K562 (cell line): ENCODE results near the gene NEMP2. TPM values are rescaled to one million over a fixed set of nuclear protein-coding genes. Genes with fewer than 3 reads are reported as not detected.

Experiments used
- ATAC-seq: fragments of 200-7000 bp; cut with Tn5 transposase; 3 replicates; pipeline ENCODE4 v1.9.1; 2020; ENCODE audit warnings: moderate library complexity
- BruUV-seq: library from RNA; stranded (reverse); fragments of 400-500 nt; replicated peaks from 2 replicates; lab custom pipeline; 2021; lab: Mats Ljungman, UMichigan
- CTCF ChIA-PET: fragments of 300-600 bp; formaldehyde crosslinking; extraction: SDS; loops from one replicate; lab custom pipeline; 2021; ENCODE audit warnings: low intra/inter-chr PET ratio; lab: Yijun Ruan, JAX
- POLR2A ChIA-PET: fragments of 300-600, 350-650 bp; sonication (Branson Sonifier 250); formaldehyde crosslinking; extraction: SDS; loops from one replicate; lab custom pipeline; 2021; ENCODE audit warnings: antibody characterized with exemption, inconsistent platforms; lab: Yijun Ruan, JAX
- DNase-seq, 4 experiments: peaks; one replicate each; pipeline versions ENCODE4 v3.0.0 to v3.0.0-alpha.2; 2011 to 2018; ENCODE audit warnings: low spot score in 3 of 4, mixed read lengths in 3 of 4; ENCODE audit errors: extremely low read depth in 1 of 4
- FAIRE-seq: peaks from 2 replicates; lab custom pipeline; 2011; peaks lifted over from hg19 to GRCh38; lab: Jason Lieb, UNC
- H2AFZ ChIP-seq: 2 replicates; pipeline ENCODE4 v1.6.0; 2011; ENCODE audit warnings: low read depth, low read length, control low read depth, inconsistent platforms
- H3K27ac ChIP-seq: fragments of 200-600 bp; 3 replicates; pipeline ENCODE4 v1.8.0; 2011; ENCODE audit warnings: low read depth, mild to moderate bottlenecking, control low read depth, inconsistent platforms, low read length, moderate library complexity, mixed read lengths; ENCODE audit errors: extremely low read depth
- H3K27me3 ChIP-seq, 2 experiments: fragments of 300-600 bp in 1 of 2; 2 replicates in 1 of 2; 3 replicates in 1 of 2; pipeline versions ENCODE4 v1.6.0 to v1.8.0; 2011; ENCODE audit warnings: inconsistent platforms in 2 of 2, low read length in 2 of 2, mild to moderate bottlenecking in 1 of 2, mixed read lengths in 1 of 2, moderate library complexity in 1 of 2; ENCODE audit not compliant: control insufficient read depth in 2 of 2, insufficient read depth in 2 of 2
- H3K36me3 ChIP-seq: fragments of 300-600 bp; 3 replicates; pipeline ENCODE4 v1.8.0; 2011; ENCODE audit warnings: mild to moderate bottlenecking, low read length, inconsistent platforms; ENCODE audit not compliant: control insufficient read depth, insufficient read depth
- H3K4me1 ChIP-seq, 2 experiments: fragments of 200-600 bp in 1 of 2; replicated peaks in 1 of 2; 2 replicates in 1 of 2; 3 replicates in 1 of 2; pipeline versions ENCODE4 v1.5.1 to v1.8.0; 2011; ENCODE audit warnings: inconsistent platforms in 2 of 2, low read length in 2 of 2, mild to moderate bottlenecking in 1 of 2, mixed read lengths in 1 of 2, moderate library complexity in 1 of 2; ENCODE audit not compliant: control insufficient read depth in 2 of 2, insufficient read depth in 2 of 2
- H3K4me2 ChIP-seq: 2 replicates; pipeline ENCODE4 v1.6.1; 2011; ENCODE audit warnings: low read length, control low read depth, inconsistent platforms, mixed read lengths; ENCODE audit not compliant: insufficient read depth
- H3K4me3 ChIP-seq: fragments of 200-600 bp; sonication (generic), shearing (Covaris generic); 2 replicates; pipeline ENCODE4 v1.5.1; 2016; ENCODE audit warnings: control low read depth, inconsistent platforms
- H3K79me2 ChIP-seq: fragments of 200-600 bp; 3 replicates; pipeline ENCODE4 v1.8.0; 2011; ENCODE audit warnings: low read length, inconsistent platforms; ENCODE audit not compliant: control insufficient read depth, insufficient read depth
- H3K9ac ChIP-seq, 2 experiments: 2 replicates each; pipeline versions ENCODE4 v1.6.0 to v1.6.1; 2011; ENCODE audit warnings: low read depth in 2 of 2, low read length in 2 of 2, control low read depth in 1 of 2, inconsistent platforms in 1 of 2, mild to moderate bottlenecking in 1 of 2, mixed read lengths in 1 of 2; ENCODE audit not compliant: insufficient read depth in 1 of 2
- H3K9me1 ChIP-seq: one replicate; pipeline ENCODE4 v1.6.0; 2011; ENCODE audit warnings: inconsistent platforms, mild to moderate bottlenecking, low read length, moderate library complexity; ENCODE audit not compliant: control insufficient read depth, insufficient read depth
- H3K9me3 ChIP-seq: replicated peaks from 2 replicates; pipeline ENCODE4 v1.5.1; 2011; ENCODE audit warnings: low read depth, low read length, inconsistent platforms; ENCODE audit not compliant: control insufficient read depth, insufficient read depth
- H4K20me1 ChIP-seq: replicated peaks from 2 replicates; pipeline ENCODE4 v1.6.1; 2011; ENCODE audit warnings: low read length, inconsistent platforms, mixed read lengths; ENCODE audit not compliant: control insufficient read depth, insufficient read depth
- NR2C1 ChIP-seq, 2 experiments: fragments of 450-650 bp; IDR thresholded peaks; 2 replicates each; pipeline ENCODE4 v1.6.1; 2017; ENCODE audit warnings: mild to moderate bottlenecking in 2 of 2, antibody characterized with exemption in 1 of 2, inconsistent platforms in 1 of 2, missing compliant biosample characterization in 1 of 2, missing genetic modification characterization in 1 of 2
- TCF15 ChIP-seq: fragments of 250-450 bp; sonication (Bioruptor Pico); IDR thresholded peaks from 2 replicates; pipeline ENCODE4 v1.8.0; 2022; ENCODE audit warnings: moderate library complexity, mild to moderate bottlenecking, inconsistent platforms
- WGBS: fragments of 100-300 bp; shearing (Covaris generic); methylation state at CpG from one replicate; pipeline ENCODE4 v1.1.6; 2016; ENCODE audit warnings: low coverage, mixed read lengths; ENCODE audit not compliant: insufficient coverage; ENCODE audit errors: missing lambda C conversion rate; 5-methylcytosine and 5-hydroxymethylcytosine counted together
- in situ Hi-C: fragments of 300-500 bp; cut with MboI; formaldehyde crosslinking; loops from 4 replicates; pipeline ENCODE4 v1.15.0; 2018; ENCODE audit warnings: inconsistent platforms, mixed read lengths
- intact Hi-C: fragments of 100-400 bp; cut with micrococcal nuclease; formaldehyde crosslinking; loops from 2 replicates; pipeline ENCODE4 v1.14.2; 2022
- polyA plus RNA-seq, 8 experiments: library from polyadenylated mRNA; depleted of rRNA in 4 of 8; stranded (reverse) in 5 of 8; unstranded in 3 of 8; fragments of >200 nt; fragmentation: Nextera tagmentation in 2 of 8; fragmentation: Illumina TruSeq in 1 of 8; extraction: Ambion mirVana in 2 of 8; extraction: Trizol in 1 of 8; gene quantifications; 2 replicates each; pipeline versions ENCODE4 v1.2.1 to v1.2.3, GENCODE V29; 2011 to 2014; ENCODE audit warnings: inconsistent platforms in 1 of 8, missing spikeins in 1 of 8
- total RNA-seq, 7 experiments: library from RNA; depleted of rRNA in 6 of 7; stranded (reverse); fragments of >200 nt in 6 of 7; fragmentation: Illumina TruSeq in 2 of 7; extraction: Trizol in 2 of 7; gene quantifications; 2 replicates each; pipeline versions ENCODE4 v1.2.1 to v1.2.3, GENCODE V29; 2011 to 2021; ENCODE audit warnings: low replicate concordance in 1 of 7

Gene NEMP2
- total and polyA plus RNA-seq, 9 of the 15 experiments (the other 6 are each of a cell fraction or from before 2014, with no cell fraction given), result 0.32 to 3.0 (median 1.7) TPM

GRCh38 chr2:190582019-190582418 is 47.5 kb upstream of the NEMP2 start:
- FAIRE-seq (peak; percentile 49), ATAC-seq (peak; percentile 63), DNase-seq (peak in 1 of 4 experiments; percentile 39)
- 50% methylated on average over 3 of the region's 3 CpGs for WGBS
- peak overlapping the region; percentile 49; the same call in 2 of the 3 replicates for H3K27ac ChIP-seq
- no TSS peak for BruUV-seq
- H3K9me1 ChIP-seq, result no peaks in the 10 kb centered on the region
- intact Hi-C loops (loop anchor here (5.0 kb wide), 1 partner anchor 50 kb away; the partner anchor contains the start of gene NEMP2), in situ Hi-C loops (no loop called here)
- no peak overlapping the region for H3K4me3 ChIP-seq
- H4K20me1 ChIP-seq, result no peaks in the 10 kb centered on the region
- ChIA-PET CTCF (no interaction called here), POLR2A (interaction anchor here (1.7 kb wide), 1 partner anchor 20 kb away, joined by 4 read pairs; no protein-coding TSS in a partner anchor)
- TF ChIP-seq TCF15 (CRISPR knock-in tag), result no peak
- TF ChIP-seq NR2C1 (IDR thresholded peaks at IDR 0.05), result no peak
- TF ChIP-seq NR2C1 (tag; IDR thresholded peaks at IDR 0.05), result 0 out of 2 replicates have a peak, but pooled peaks have one; percentile 7
- H2AFZ ChIP-seq, result peak overlapping the region; percentile 64
- peaks cover 4 to 57% of the 10 kb centered on the region in 2 experiments; a peak in 4 of 5 replicates for H3K4me1 ChIP-seq
- H3K4me2 ChIP-seq, result peak overlapping the region; percentile 20; the same call in 1 of the 2 replicates
- no peaks in the 10 kb centered on the region for H3K36me3 ChIP-seq
- H3K9ac ChIP-seq, result no peak overlapping the region; a peak in 1 of 4 replicates
- H3K9me3 ChIP-seq, result no peaks in the 10 kb centered on the region; the same call in 1 of the 2 replicates
- no peaks in the 10 kb centered on the region for H3K79me2 ChIP-seq
- H3K27me3 ChIP-seq, result no peaks in the 10 kb centered on the region
